PFSK-1 (cell line): ENCODE results near the gene TAF15.

Experiments
- POLR2AphosphoS5 ChIP-seq: IDR thresholded peaks from 2 replicates; pipeline ENCODE4 v1.6.1; 2012; ENCODE audit warnings: low read depth, mild to moderate bottlenecking, control low read depth, low read length, moderate library complexity
- REST ChIP-seq, 2 experiments: IDR thresholded peaks; 2 replicates each; pipeline versions ENCODE4 v1.6.1 to v1.8.0; 2011 to 2012; ENCODE audit warnings: low read depth in 2 of 2, low read length in 2 of 2, control low read depth in 1 of 2, inconsistent platforms in 1 of 2, mild to moderate bottlenecking in 1 of 2, moderate library complexity in 1 of 2; ENCODE audit not compliant: insufficient read depth in 1 of 2
- SIN3A ChIP-seq: IDR thresholded peaks from 2 replicates; pipeline ENCODE4 v1.6.1; 2012; ENCODE audit warnings: mild to moderate bottlenecking, low read length, moderate library complexity, borderline replicate concordance; ENCODE audit not compliant: insufficient read depth
- TAF1 ChIP-seq: IDR thresholded peaks from 2 replicates; pipeline ENCODE4 v1.6.1; 2012; ENCODE audit warnings: low read length, control low read depth, borderline replicate concordance; ENCODE audit not compliant: insufficient read depth

- TF ChIP-seq POLR2AphosphoS5 (no peak), REST (IDR thresholded peaks at IDR 0.05; ENCODE audit: insufficient read depth in 1 of 2, low read depth in 2 of 2, low read length in 2 of 2) (no peak; a peak in 1 of 4 replicates), SIN3A (no peak), TAF1 (no peak)
Observed at GRCh38 chr17:35804658-35805192, 4.6 kb upstream of the TAF15 start.
